Transverse colon (tissue), 4 donors: ENCODE measurements around the gene DBX1. TPM values are rescaled to one million over a fixed set of nuclear protein-coding genes. Genes with fewer than 3 reads are reported as not detected.

Source experiments
- DNase-seq: peaks from one replicate; pipeline ENCODE4 v3.0.0-alpha.2; 2019
- H3K27ac ChIP-seq, 4 donors: fragments of 200-600 bp; sonication (generic); 2 replicates each; pipeline ENCODE4 v1.5.1; 2016 to 2018; ENCODE audit warnings: inconsistent platforms in 4 of 4
- H3K27me3 ChIP-seq: fragments of 200-600 bp; sonication (generic); 2 replicates; pipeline ENCODE4 v1.5.1; 2017; ENCODE audit warnings: inconsistent platforms
- H3K36me3 ChIP-seq, 4 donors: fragments of 200-600 bp; sonication (generic); 2 replicates each; pipeline ENCODE4 v1.5.1; 2017 to 2019; ENCODE audit warnings: inconsistent platforms in 4 of 4
- H3K4me1 ChIP-seq, 4 donors: fragments of 200-600 bp; sonication (generic); 2 replicates each; pipeline ENCODE4 v1.5.1; 2017 to 2020; ENCODE audit warnings: inconsistent platforms in 4 of 4
- H3K4me3 ChIP-seq, 4 donors: fragments of 200-600 bp; sonication (generic); 1 replicate in 1 of 4; 2 replicates in 3 of 4; pipeline versions ENCODE4 v1.5.1 to v1.6.1; 2017 to 2019; ENCODE audit warnings: inconsistent platforms in 4 of 4
- H3K9me3 ChIP-seq, 2 donors: fragments of 200-600 bp; sonication (generic); 2 replicates each; pipeline ENCODE4 v1.5.1; 2017 to 2019; ENCODE audit warnings: inconsistent platforms in 2 of 2
- EP300 ChIP-seq: sonication (generic); formaldehyde crosslinking; IDR thresholded peaks from one replicate; pipeline ENCODE4 v1.6.1; 2017; ENCODE audit warnings: antibody characterized with exemption, low read depth
- POLR2AphosphoS5 ChIP-seq, 3 donors: sonication (generic); formaldehyde crosslinking; IDR thresholded peaks; one replicate each; pipeline ENCODE4 v1.6.1; 2016; ENCODE audit warnings: antibody characterized with exemption in 3 of 3
- WGBS, 2 donors: methylation state at CpG; one replicate each; pipeline ENCODE4 v1.1.5; 2018; ENCODE audit warnings: low coverage in 1 of 2; 5-methylcytosine and 5-hydroxymethylcytosine counted together
- in situ Hi-C, 4 donors: fragments of 200-750 bp; cut with MboI; loops; one replicate each; pipeline versions ENCODE4 v1.15.0 to v1.15.1; 2017; ENCODE audit warnings: low sequenced_read_pairs in 3 of 4, low pct_ligation_motif_present in 1 of 4, low pct_unique_long_range_greater_than_20kb in 1 of 4
- intact Hi-C: fragments of 100-400 bp; cut with DNase I; formaldehyde crosslinking; loops from one replicate; pipeline ENCODE4 v1.15.1; 2023; ENCODE audit warnings: low total_unique reads
- total RNA-seq, 4 donors: library from RNA; depleted of rRNA; stranded (reverse); fragments of >200 nt; gene quantifications; one replicate each; pipeline ENCODE4 v1.1.0, GENCODE V29; 2016
- TF ChIP-seq, protein P1 (sequence below), 5 experiments: fragments of 200-600 bp in 3 of 5; fragments of 450-650 bp in 2 of 5; sonication (generic) in 3 of 5; IDR thresholded peaks; 1 replicate in 2 of 5; 2 replicates in 3 of 5; pipeline ENCODE4 v1.5.1; 2016 to 2017; ENCODE audit warnings: antibody characterized with exemption in 5 of 5, inconsistent platforms in 3 of 5, mild to moderate bottlenecking in 2 of 5, moderate library complexity in 1 of 5

Gene DBX1
- total RNA-seq, 4 donors from 2014 or later, result not detected

DNA sequence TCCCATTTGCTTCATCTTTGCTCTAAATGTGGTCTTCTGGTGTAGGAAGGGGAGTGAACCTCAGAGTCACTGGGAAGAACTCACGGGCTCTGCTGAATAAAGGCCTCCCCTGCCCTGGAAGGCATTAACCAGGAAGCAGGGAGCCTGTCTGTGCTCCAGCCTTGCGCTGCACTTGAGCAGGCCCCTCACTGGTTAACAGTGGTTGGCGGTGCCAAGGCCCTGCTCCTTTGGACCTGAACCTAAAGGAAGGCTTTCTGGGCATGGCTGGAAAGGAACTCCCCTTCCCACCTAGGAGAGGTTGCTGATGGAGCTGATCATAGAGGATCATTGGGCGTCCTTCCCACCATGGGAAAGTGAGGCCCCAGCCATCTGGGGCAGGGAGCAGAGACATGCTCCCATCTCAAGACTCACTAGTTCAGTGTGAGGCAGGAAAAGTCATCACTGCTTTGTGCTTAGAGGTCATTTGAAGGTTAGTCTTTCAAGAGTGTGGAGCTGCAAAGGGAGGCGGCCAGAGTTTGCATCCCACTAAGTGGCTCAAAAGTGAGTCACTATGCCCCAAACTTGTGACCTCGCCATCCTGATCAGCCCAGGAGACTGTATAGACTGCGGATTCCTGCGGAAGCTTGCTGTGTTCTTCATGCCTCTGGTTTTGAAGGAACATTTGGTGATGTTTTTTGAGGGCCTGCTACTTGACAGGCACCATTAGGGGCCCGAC, 50.4 kb downstream of the DBX1 start:
- intact Hi-C loops, result loop anchor here (2.0 kb wide), 1 partner anchor 179 kb away; no protein-coding TSS in a partner anchor
- no peak for DNase-seq
- TF ChIP-seq EP300, result no peak
- TF ChIP-seq, protein P1, sequence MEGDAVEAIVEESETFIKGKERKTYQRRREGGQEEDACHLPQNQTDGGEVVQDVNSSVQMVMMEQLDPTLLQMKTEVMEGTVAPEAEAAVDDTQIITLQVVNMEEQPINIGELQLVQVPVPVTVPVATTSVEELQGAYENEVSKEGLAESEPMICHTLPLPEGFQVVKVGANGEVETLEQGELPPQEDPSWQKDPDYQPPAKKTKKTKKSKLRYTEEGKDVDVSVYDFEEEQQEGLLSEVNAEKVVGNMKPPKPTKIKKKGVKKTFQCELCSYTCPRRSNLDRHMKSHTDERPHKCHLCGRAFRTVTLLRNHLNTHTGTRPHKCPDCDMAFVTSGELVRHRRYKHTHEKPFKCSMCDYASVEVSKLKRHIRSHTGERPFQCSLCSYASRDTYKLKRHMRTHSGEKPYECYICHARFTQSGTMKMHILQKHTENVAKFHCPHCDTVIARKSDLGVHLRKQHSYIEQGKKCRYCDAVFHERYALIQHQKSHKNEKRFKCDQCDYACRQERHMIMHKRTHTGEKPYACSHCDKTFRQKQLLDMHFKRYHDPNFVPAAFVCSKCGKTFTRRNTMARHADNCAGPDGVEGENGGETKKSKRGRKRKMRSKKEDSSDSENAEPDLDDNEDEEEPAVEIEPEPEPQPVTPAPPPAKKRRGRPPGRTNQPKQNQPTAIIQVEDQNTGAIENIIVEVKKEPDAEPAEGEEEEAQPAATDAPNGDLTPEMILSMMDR (IDR thresholded peaks at IDR 0.05), result no peak
- TF ChIP-seq POLR2AphosphoS5 (IDR thresholded peaks at IDR 0.05), result no peak
- in situ Hi-C loops, result loop anchor here in 1 of 4 donors (25.0 kb wide), 1 partner anchor 148 kb away; no protein-coding TSS in a partner anchor
- H3K27me3 ChIP-seq, result no peaks in the 10 kb centered on the region
- H3K27ac ChIP-seq, result peak overlapping the region in 3 of 4 donors; percentile 5 to 86 (median 79)
- peaks cover 14 to 25% (median 18%) of the 10 kb centered on the region in 4 donors for H3K4me1 ChIP-seq
- WGBS, 2 donors, result 85 to 96% methylated on average over 4 to 7 of the region's 9 CpGs
- no peaks in the 10 kb centered on the region for H3K36me3 ChIP-seq
- no peak overlapping the region for H3K4me3 ChIP-seq
- no peaks in the 10 kb centered on the region for H3K9me3 ChIP-seq

Other genes starting within 250 kb of the DBX1 start
- 100 to 1,000 TPM in 2 of 4 donors, 10 to 100 TPM in 1, 1 to 10 TPM in 1; 8.0 to 183 (median 100) TPM for gene HTATIP2, start 203.2 kb upstream of the DBX1 start, total RNA-seq
- gene PRMT3, start 227.2 kb upstream of the DBX1 start, total RNA-seq, result 10 to 100 TPM in 3 of 4 donors, 1 to 10 TPM in 1; 6.7 to 21.0 (median 15.2) TPM